Measurements from ENCODE around the gene RNF133. TPM values are rescaled to one million over a fixed set of nuclear protein-coding genes. Genes with fewer than 3 reads are reported as not detected.

Gene RNF133
- total RNA-seq, 1 experiment from 2014 or later = 0.20 TPM

GRCh38 chr7:122653685-122654084 is 45.2 kb downstream of the RNF133 start:
- Histone ChIP-seq H3K9ac (ENCODE audit: low read length) (no peak overlapping the region), H3K4me3 (replicated peaks in 1 of 2; ENCODE audit: low read depth in 1 of 2, low read length in 2 of 2) (no peak overlapping the region), H3K9me3 (ENCODE audit: control insufficient read depth in 1 of 2, insufficient read depth in 1 of 2, low read depth in 1 of 2, low read length in 2 of 2) (no peaks in the 10 kb centered on the region), H4K20me1 (ENCODE audit: insufficient read depth) (no peaks in the 10 kb centered on the region), H2AFZ (ENCODE audit: low read depth, low read length, poor library complexity, severe bottlenecking) (no peak overlapping the region), H3K4me1 (ENCODE audit: control insufficient read depth in 1 of 2, insufficient read depth in 2 of 2, low read length in 2 of 2) (peaks cover 0 to 7% of the 10 kb centered on the region in 2 experiments; a peak in 1 of 4 replicates), H3K79me2 (ENCODE audit: insufficient read depth, low read length) (no peaks in the 10 kb centered on the region), H3K4me2 (ENCODE audit: low read length) (no peak overlapping the region), H3K36me3 (ENCODE audit: control insufficient read depth in 1 of 2, insufficient read depth in 2 of 2, low read length in 2 of 2) (no peaks in the 10 kb centered on the region), H3K27ac (ENCODE audit: low read depth, low read length) (no peak overlapping the region), H3K9me2 (ENCODE audit: insufficient read depth) (no peaks in the 10 kb centered on the region), H3K27me3 (ENCODE audit: insufficient read depth, low read length) (no peaks in the 10 kb centered on the region)
- intact Hi-C loops (cut with micrococcal nuclease) = no loop called here
- DNase-seq (ENCODE audit: low read depth, low spot score) (no peak), ATAC-seq (no peak)
- ChIA-PET POLR2A (no interaction called here), RAD21 (ENCODE audit: low non-redundant PET in 1 of 2, low total read pairs in 2 of 2, uncharacterized antibody in 2 of 2, unreplicated experiment in 2 of 2) (no interaction called here), CTCF (no interaction called here)
- BruUV-seq (replicated peaks) = no TSS peak
- TF ChIP-seq SIN3A (IDR thresholded peaks at IDR 0.05; ENCODE audit: low read depth) (no peak), SP1 (IDR thresholded peaks at IDR 0.05; ENCODE audit: low read depth) (no peak), POLR2A (IDR thresholded peaks at IDR 0.05; ENCODE audit: borderline replicate concordance, extremely low read depth, insufficient read depth, insufficient read length) (no peak), CEBPB (IDR thresholded peaks at IDR 0.05; ENCODE audit: low read depth) (no peak), JUND (IDR thresholded peaks at IDR 0.05) (no peak), ELF1 (IDR thresholded peaks at IDR 0.05; ENCODE audit: borderline replicate concordance, low read depth) (no peak), ZNF274 (IDR thresholded peaks at IDR 0.05; ENCODE audit: low read depth, low read length) (no peak), SRF (IDR thresholded peaks at IDR 0.05; ENCODE audit: low read depth) (no peak), RAD21 (IDR thresholded peaks at IDR 0.05; ENCODE audit: low read depth) (no peak), CBX3 (IDR thresholded peaks at IDR 0.05; ENCODE audit: low read depth) (no peak)

GRCh38 chr7:122652876-122653275 is 46.0 kb downstream of the RNF133 start:
- no TSS peak for BruUV-seq (replicated peaks)
- TF ChIP-seq ZNF274 (IDR thresholded peaks at IDR 0.05; ENCODE audit: low read depth, low read length) (no peak), SIN3A (IDR thresholded peaks at IDR 0.05; ENCODE audit: low read depth) (no peak), SP1 (IDR thresholded peaks at IDR 0.05; ENCODE audit: low read depth) (no peak), SRF (IDR thresholded peaks at IDR 0.05; ENCODE audit: low read depth) (no peak), ATF3 (IDR thresholded peaks at IDR 0.05) (no peak), TCF7L2 (IDR thresholded peaks at IDR 0.05; ENCODE audit: borderline replicate concordance, extremely low read depth, insufficient read depth, insufficient read length) (no peak), ZFX (IDR thresholded peaks at IDR 0.05) (no peak), CEBPB (IDR thresholded peaks at IDR 0.05; ENCODE audit: low read depth) (no peak), EGR1 (IDR thresholded peaks at IDR 0.05; ENCODE audit: low read depth) (no peak), EZH2 (IDR thresholded peaks at IDR 0.05) (no peak), ELF1 (IDR thresholded peaks at IDR 0.05; ENCODE audit: borderline replicate concordance, low read depth) (no peak), CTCF (IDR thresholded peaks at IDR 0.05 in 2 of 3, conservative IDR thresholded peaks at IDR 0.05 in 1 of 3; ENCODE audit: borderline replicate concordance in 1 of 3, insufficient read depth in 1 of 3, low read depth in 2 of 3, low read length in 2 of 3) (no peak), RAD21 (IDR thresholded peaks at IDR 0.05; ENCODE audit: low read depth) (no peak), POLR2AphosphoS5 (IDR thresholded peaks at IDR 0.05; ENCODE audit: low read depth, low read length) (no peak), ZBTB33 (IDR thresholded peaks at IDR 0.05; ENCODE audit: extremely low read depth, insufficient replicate concordance, low read length) (no peak), FOSL1 (IDR thresholded peaks at IDR 0.05; ENCODE audit: low read depth) (no peak), POLR2A (IDR thresholded peaks at IDR 0.05; ENCODE audit: borderline replicate concordance, extremely low read depth, insufficient read depth, insufficient read length) (no peak)

More at GRCh38 chr7:122652876-122653275, 46.0 kb downstream of the RNF133 start:
- Histone ChIP-seq H3K27me3 (ENCODE audit: insufficient read depth, low read length) (no peaks in the 10 kb centered on the region), H3K9ac (ENCODE audit: low read length) (no peak overlapping the region), H4K20me1 (ENCODE audit: insufficient read depth) (no peaks in the 10 kb centered on the region), H3K4me3 (replicated peaks in 1 of 2; ENCODE audit: low read depth in 1 of 2, low read length in 2 of 2) (no peak overlapping the region), H3K4me1 (ENCODE audit: control insufficient read depth in 1 of 2, insufficient read depth in 2 of 2, low read length in 2 of 2) (peaks cover 0 to 7% of the 10 kb centered on the region in 2 experiments; a peak in 1 of 4 replicates), H3K27ac (ENCODE audit: low read depth, low read length) (no peak overlapping the region), H3K9me3 (ENCODE audit: control insufficient read depth in 1 of 2, insufficient read depth in 1 of 2, low read depth in 1 of 2, low read length in 2 of 2) (no peaks in the 10 kb centered on the region), H3K9me2 (ENCODE audit: insufficient read depth) (no peaks in the 10 kb centered on the region), H3K36me3 (ENCODE audit: control insufficient read depth in 1 of 2, insufficient read depth in 2 of 2, low read length in 2 of 2) (no peaks in the 10 kb centered on the region), H3K4me2 (ENCODE audit: low read length) (no peak overlapping the region), H3K79me2 (ENCODE audit: insufficient read depth, low read length) (no peaks in the 10 kb centered on the region), H2AFZ (ENCODE audit: low read depth, low read length, poor library complexity, severe bottlenecking) (no peak overlapping the region)
- ATAC-seq (no peak), DNase-seq (ENCODE audit: low read depth, low spot score) (no peak)
- RAD21 ChIA-PET (ENCODE audit: low non-redundant PET in 1 of 2, low total read pairs in 2 of 2, uncharacterized antibody in 2 of 2, unreplicated experiment in 2 of 2) = no interaction called here
- CTCF ChIA-PET = no interaction called here
- intact Hi-C loops (cut with micrococcal nuclease) = no loop called here
- POLR2A ChIA-PET = no interaction called here

All from HCT116 (cell line).